NCI-H748 (cell line): ENCODE results near the gene PNO1.
"Not testable (repeated sequence)": the region's sequence is repeated elsewhere in the genome, so short reads cannot be mapped to it uniquely, and the experiment has no call there.

Experiments
- DNase-seq: peaks from one replicate; lab custom pipeline; 2025; ENCODE audit not compliant: unreplicated experiment; lab: John Stamatoyannopoulos, UW

Gene PNO1

DNA sequence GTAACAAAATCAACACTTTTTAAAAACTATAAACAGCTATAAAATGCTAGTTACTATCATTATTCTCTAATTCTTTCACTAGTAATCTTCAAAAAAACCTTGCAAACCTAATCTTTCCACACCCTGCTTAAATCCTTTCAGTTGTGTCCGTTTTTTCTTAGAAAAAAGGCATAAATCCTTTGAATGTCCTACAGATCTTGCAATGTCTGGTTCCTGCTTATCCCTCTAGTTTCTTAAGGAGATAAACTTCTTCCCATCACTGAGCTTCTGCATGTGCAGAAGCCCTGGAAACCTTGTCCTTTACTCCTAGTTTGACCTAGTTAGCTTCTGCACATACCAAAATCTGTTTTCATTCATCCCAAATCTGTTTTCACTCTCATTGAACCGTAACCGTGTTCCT is 1.3 kb upstream of the PNO1 start:
- DNase-seq: no peak

- DNase-seq: peak; percentile 57
These were observed 686 bp upstream of the PNO1 start for GRCh38 chr2:68157002-68157401.

- no peak for DNase-seq
These were observed 403 bp downstream of the PNO1 start for GRCh38 chr2:68158134-68158447.

- no peak for DNase-seq
These were observed 6.0 kb downstream of the PNO1 start for GRCh38 chr2:68163641-68164040.

DNA sequence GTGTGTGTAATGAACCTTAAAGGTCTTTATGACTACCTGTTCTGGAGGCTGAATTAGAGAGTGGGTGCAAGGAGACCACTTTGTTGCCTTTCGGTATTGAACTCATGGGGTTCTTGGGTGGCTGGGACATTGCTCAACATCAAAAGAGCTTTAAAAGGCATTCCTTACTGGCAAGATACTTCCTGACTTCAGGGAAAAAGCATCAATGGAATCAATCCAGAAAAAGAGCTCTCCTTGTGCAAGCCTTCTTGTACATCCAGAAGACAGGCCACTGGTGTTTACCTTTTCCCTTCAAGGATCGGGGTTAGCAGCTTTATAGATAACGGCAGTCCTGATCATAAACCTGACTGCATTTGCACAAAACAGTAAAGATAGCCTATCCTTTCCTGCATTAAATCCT is 9.5 kb downstream of the PNO1 start:
- no peak for DNase-seq

- DNase-seq: no peak
These were observed 11.6 kb downstream of the PNO1 start for GRCh38 chr2:68169308-68169707.

- DNase-seq: no peak
These were observed 13.5 kb downstream of the PNO1 start for GRCh38 chr2:68171146-68171545.

- DNase-seq: no peak
These were observed 14.0 kb downstream of the PNO1 start for GRCh38 chr2:68171684-68172083.

DNA sequence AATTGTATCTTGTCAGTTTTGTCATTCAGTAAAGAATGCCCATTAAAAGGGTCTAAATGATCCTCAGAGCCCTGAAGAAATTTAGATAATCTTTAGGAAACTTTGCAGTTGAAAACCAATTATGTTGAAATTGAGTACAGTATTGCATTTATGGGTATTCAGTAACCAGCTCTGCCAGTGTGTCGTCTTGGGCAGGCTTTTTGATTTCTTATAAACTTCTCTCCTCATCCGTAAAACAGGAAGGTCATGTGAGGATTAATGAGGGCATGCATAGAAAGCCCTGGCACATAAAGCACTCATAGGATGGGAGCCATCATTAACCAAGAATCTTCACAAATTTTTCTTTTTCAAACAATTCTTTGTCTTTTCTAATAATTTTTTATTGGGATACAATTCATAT is 14.8 kb downstream of the PNO1 start:
- DNase-seq: no peak

- no peak for DNase-seq
These were observed 15.5 kb downstream of the PNO1 start for GRCh38 chr2:68172990-68173700.

- DNase-seq: not testable (repeated sequence)
These were observed 17.5 kb downstream of the PNO1 start for GRCh38 chr2:68175210-68175609.

GRCh38 chr2:68176657-68177056 is 19.0 kb downstream of the PNO1 start:
- DNase-seq: no peak

DNA sequence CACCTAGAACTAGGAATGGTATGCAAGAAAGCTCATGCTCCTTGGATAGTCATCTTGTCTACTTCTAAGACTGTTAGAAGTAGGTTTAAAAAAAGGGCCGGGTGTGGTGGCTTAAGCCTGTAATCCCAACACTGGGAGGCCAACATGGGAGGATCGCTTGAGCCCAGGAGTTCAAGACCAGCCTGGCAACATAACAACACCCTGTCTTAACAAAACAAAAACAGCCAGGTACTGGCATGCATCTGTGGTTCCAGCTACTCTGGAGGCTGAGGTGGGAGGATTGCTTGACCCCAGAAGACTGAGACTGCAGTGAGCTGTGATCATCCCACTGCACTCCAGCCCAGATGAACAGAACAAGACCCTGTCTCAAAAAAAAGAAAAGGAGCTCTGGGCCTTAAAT is 19.9 kb downstream of the PNO1 start:
- no peak for DNase-seq

- DNase-seq: no peak
These were observed 20.7 kb downstream of the PNO1 start for GRCh38 chr2:68178432-68178831.

DNA sequence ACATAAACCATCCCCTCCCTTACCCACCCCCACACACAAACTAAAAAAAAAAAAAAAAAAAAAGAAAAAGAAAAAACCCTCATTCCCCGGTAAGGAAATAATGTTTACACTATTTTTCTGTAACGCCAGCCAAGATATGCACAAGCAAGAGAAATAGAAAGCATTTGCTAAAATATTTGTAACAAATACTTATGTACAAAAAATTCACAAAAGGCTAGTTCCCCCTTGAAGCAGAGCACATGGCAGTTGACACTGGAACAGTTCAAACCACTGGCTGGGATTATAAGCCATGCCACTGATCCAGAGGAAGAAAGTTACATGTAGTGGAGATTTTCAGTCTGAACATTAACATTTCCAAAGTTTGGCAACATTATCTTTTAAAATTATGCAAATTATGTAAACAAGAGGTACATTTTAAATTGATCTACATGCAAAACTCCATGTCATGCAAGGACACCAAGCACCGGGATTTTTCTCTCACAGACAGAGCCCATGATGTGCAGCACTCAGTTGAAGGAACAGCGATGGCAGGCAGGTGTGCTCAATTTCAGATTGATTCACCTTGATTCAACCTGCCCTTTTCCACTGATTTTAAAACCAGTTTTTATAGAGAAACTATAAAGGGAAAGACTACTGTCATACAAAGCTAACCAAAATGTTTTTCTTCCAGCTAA is 21.4 kb downstream of the PNO1 start:
- DNase-seq: no peak

- no peak for DNase-seq
These were observed 25.2 kb downstream of the PNO1 start for GRCh38 chr2:68182902-68183301.

DNA sequence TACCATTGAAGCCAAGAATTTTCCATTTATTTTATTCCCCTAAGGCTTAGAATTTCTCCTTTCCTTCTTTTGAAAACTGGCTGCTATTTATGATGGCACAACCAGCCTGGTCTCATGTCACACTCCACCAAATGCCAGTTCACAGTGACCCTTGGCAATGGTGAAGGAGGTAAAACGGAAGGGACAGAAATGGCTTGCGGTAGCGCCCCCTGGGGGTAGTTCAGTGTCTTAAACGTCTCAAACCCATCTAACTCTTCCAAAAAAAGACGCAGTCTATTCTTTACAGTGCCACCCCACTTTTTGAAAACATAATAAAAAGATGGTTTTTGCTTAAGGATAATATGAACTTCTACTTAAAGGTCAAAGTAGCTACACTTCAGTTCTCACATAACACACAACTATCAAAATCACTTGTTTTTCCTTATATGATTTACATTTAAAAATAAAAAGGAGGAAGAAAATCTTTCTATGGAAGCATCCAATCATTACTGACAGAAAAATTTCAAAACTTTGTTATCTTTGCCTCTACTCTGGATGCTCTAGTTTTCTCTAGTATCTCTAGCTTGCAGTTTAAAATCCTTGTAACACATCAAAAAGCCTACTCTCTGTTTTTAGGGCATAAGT is 28.0 kb downstream of the PNO1 start:
- DNase-seq: peak; percentile 53

GRCh38 chr2:68187329-68187728 is 29.6 kb downstream of the PNO1 start:
- DNase-seq: no peak

DNA sequence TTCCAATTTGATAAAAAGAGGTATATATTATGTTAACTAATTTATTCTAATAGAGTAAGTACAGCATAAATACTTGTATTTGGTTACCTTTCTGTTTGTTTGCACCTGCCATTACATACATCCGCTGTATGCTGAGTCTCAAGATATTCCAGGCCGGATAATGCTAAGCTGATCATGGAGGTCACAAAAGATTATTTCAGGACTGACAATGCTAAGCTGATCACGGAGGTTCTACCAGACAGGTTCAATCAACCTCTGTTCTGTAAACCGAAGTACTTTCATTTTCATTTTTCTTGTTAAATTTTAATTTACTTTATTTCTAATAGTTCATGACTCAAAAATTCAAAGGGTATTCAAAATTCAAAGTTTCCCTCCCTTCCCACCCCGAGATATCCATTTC is 31.1 kb downstream of the PNO1 start:
- DNase-seq: no peak

DNA sequence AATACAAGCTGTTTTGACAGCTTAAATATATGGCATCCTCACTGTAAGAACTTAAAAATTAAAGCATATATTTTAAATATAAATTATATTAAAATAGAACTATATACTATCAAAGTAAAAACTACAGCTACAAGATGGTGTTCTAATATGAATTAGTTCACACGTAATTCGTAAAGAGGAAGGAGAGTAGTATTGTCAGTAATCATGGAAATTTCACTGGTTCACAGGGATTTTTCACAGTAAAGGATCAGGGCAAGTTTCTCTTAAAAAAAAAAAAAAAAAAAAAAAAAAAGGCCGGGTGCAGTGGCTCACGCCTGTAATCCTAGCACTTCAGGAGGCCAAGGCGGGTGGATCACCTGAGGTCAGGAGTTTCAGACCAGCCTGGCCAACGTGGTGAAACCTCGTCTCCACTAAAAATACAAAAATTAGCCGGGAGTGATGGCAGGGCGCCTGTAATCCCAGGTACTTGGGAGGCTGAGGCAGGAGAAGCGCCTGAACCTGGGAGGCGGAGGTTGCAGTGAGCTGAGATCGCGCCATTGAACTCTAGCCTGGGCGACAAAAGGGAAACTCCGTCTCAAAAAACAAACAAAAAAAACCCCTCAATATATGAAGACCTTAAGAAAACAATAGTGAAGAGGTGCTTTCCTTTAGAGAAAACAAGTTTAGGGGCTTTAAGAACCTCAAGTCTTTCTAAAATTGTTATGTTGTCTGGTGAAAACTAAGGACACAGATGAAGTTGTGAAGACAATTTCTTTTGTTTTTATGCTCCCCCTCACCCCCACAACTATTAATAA is 32.5 kb downstream of the PNO1 start:
- DNase-seq: no peak

DNA sequence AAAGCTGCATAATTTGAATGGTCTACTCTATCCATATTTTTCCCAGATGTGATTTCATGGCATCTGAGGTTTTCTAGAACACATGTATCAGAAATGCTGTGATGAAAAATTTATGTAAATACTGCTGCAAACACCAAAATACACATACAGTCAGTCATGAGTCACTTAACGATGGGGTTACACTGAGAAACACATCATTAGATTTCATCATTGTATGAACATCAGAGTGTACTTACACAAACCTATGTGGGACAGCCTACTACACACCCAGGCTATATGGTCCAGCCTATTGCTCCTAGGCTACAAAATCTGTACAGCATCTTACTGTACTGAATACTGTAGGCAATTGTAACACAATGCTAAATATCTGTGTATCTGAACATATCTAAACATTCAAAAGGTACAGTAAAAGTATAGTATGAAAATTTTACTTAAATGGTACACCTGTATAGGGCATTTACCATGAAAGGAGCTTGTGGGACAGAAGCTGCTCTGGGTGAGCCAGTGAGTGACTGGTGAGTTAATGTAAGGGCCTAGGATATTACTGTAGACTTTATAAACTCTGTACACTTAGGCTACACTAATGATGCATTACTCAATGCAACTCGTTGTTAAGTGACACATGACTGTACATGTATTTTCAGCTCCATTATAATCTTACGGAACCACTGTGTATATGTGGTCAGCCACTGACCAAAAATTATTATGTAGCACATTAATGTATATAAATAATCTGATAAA is 33.5 kb downstream of the PNO1 start:
- DNase-seq: no peak
